Hematopoietic multipotent progenitor cell treated with erythropoietin and hydrocortisone succinate and interleukin-3 and kit ligand, for 4 days (in vitro differentiated cells): ENCODE measurements around the gene MEP1B.
A peak's percentile ranks its signal among the peaks of the same experiment; 100 is the strongest.
"Not testable (repeated sequence)": the region's sequence is repeated elsewhere in the genome, so short reads cannot be mapped to it uniquely, and the experiment has no call there.

Experiments
- DNase-seq: peaks from one replicate; pipeline ENCODE4 v3.0.0-alpha.2; 2015

Gene MEP1B

GRCh38 chr18:32189790-32190189 lies at the start of gene MEP1B:
TSS of gene MEP1B (plus strand) at chr18:32190039. CDS start at chr18:32190071, 32 bp downstream.
- DNase-seq, result no peak

- no peak for DNase-seq
Observed at GRCh38 chr18:32148185-32148870, 41.5 kb upstream of the MEP1B start.

GRCh38 chr18:32152705-32153448 lies 37.0 kb upstream of the MEP1B start:
- DNase-seq, result no peak

- no peak for DNase-seq
Observed at GRCh38 chr18:32156855-32157254, 33.0 kb upstream of the MEP1B start.

- DNase-seq, result no peak
Observed at GRCh38 chr18:32157580-32157979, 32.3 kb upstream of the MEP1B start.

GRCh38 chr18:32158108-32158624 lies 31.7 kb upstream of the MEP1B start:
- peak; percentile 92 for DNase-seq

GRCh38 chr18:32158631-32159030 lies 31.2 kb upstream of the MEP1B start:
- not testable (repeated sequence) for DNase-seq

- no peak for DNase-seq
Observed at GRCh38 chr18:32160547-32160946, 29.3 kb upstream of the MEP1B start.

- no peak for DNase-seq
Observed at GRCh38 chr18:32167980-32168730, 21.7 kb upstream of the MEP1B start.

GRCh38 chr18:32173654-32174053 lies 16.2 kb upstream of the MEP1B start:
- no peak for DNase-seq

- DNase-seq, result no peak
Observed at GRCh38 chr18:32174719-32175118, 15.1 kb upstream of the MEP1B start.

GRCh38 chr18:32175265-32175664 lies 14.6 kb upstream of the MEP1B start:
- DNase-seq, result no peak

- DNase-seq, result not testable (repeated sequence)
Observed at GRCh38 chr18:32176745-32177144, 13.1 kb upstream of the MEP1B start.

GRCh38 chr18:32177530-32177929 lies 12.3 kb upstream of the MEP1B start:
- DNase-seq, result no peak

- DNase-seq, result no peak
Observed at GRCh38 chr18:32183503-32183902, 6.3 kb upstream of the MEP1B start.

GRCh38 chr18:32190209-32190608 lies 370 bp downstream of the MEP1B start:
- no peak for DNase-seq

- no peak for DNase-seq
Observed at GRCh38 chr18:32195881-32196815, 6.3 kb downstream of the MEP1B start.

- no peak for DNase-seq
Observed at GRCh38 chr18:32200766-32201165, 10.9 kb downstream of the MEP1B start.

GRCh38 chr18:32201948-32202672 lies 12.3 kb downstream of the MEP1B start:
- DNase-seq, result no peak

- no peak for DNase-seq
Observed at GRCh38 chr18:32208023-32208422, 18.2 kb downstream of the MEP1B start.

GRCh38 chr18:32208577-32208976 lies 18.7 kb downstream of the MEP1B start:
- no peak for DNase-seq
